Measurements from ENCODE around the gene PPFIA1.

The PPFIA1 gene

GRCh38 chr11:70314730-70315129 is 44.2 kb downstream of the PPFIA1 start:
- TF ChIP-seq, protein P1, sequence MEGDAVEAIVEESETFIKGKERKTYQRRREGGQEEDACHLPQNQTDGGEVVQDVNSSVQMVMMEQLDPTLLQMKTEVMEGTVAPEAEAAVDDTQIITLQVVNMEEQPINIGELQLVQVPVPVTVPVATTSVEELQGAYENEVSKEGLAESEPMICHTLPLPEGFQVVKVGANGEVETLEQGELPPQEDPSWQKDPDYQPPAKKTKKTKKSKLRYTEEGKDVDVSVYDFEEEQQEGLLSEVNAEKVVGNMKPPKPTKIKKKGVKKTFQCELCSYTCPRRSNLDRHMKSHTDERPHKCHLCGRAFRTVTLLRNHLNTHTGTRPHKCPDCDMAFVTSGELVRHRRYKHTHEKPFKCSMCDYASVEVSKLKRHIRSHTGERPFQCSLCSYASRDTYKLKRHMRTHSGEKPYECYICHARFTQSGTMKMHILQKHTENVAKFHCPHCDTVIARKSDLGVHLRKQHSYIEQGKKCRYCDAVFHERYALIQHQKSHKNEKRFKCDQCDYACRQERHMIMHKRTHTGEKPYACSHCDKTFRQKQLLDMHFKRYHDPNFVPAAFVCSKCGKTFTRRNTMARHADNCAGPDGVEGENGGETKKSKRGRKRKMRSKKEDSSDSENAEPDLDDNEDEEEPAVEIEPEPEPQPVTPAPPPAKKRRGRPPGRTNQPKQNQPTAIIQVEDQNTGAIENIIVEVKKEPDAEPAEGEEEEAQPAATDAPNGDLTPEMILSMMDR (IDR thresholded peaks at IDR 0.05; ENCODE audit: low read depth, low read length) = no peak
- DNase-seq (ENCODE audit: extremely low read depth, low read depth) = no peak

GRCh38 chr11:70315716-70316115 is 45.2 kb downstream of the PPFIA1 start:
- TF ChIP-seq, protein P1 (IDR thresholded peaks at IDR 0.05; ENCODE audit: low read depth, low read length) = no peak
- DNase-seq (ENCODE audit: extremely low read depth, low read depth) = no peak

DNA sequence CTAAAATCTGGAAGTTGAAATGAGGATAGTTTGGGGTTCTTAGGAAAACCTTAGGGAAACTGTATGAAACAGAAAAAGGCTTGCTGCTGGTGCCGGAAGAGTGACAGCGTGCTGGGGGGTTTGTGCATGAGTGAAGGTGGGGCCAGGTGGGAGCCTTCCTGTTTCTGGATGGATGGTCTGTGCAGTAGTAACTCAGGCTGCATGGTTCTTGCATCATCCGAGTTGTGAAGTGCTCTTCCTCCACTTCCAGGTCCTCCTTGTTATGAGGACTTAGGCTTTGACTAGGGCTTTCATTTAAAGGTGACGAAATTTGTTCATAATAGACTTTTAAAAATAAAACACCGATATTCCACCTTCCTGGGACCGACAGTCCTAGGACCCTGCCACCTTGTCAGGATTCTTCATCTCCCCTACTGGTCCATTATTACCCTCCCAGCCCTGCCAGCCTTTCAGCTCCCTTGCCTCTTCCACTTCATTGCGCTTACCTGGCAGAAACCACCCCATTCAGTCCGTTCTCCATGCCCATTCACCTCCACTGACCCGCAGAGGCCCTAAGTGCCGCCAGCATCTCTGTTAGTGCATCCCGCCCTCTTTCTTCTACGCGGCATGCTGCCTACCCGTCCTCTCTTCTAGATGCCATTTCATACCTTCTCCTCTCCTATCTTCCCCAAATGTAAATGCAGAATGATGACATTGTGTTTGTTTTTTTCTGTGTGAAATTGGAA is 47.3 kb downstream of the PPFIA1 start:
- DNase-seq (ENCODE audit: extremely low read depth, low read depth) = no peak
- TF ChIP-seq, protein P1 (IDR thresholded peaks at IDR 0.05; ENCODE audit: low read depth, low read length) = no peak

DNA sequence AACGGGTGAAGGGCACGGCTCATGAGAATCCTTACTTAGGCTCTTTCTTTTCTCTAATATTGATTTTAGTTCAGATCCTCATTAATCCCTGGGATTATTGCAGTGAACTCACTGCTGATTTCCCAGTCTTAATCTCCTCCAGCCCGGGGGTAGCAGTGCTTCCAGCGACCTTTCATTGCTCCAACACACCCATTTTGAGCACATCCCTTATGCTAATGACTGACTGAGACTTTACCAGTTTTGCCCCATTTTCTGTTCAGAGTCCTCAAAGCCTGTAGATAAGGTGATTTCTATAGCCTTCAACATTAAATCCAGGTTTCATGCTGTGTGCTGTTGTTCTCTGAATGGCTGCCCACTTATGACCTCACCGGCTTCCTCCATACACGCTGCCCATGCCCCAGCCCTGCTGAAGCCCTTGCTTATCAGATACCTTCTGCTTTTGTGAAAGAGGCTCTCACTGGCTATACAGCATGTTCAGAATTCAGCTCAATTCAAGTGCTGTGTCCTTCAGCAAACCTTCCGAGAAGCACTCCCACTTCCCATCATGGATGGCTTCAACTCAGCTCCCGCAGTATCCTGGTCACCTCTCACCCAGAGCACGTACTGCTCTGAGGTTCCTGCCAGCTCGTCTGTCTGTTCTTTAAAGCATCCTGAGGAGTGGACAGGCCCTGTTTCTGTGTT is 49.0 kb downstream of the PPFIA1 start:
- TF ChIP-seq, protein P1 (IDR thresholded peaks at IDR 0.05; ENCODE audit: low read depth, low read length) = no peak

DNA sequence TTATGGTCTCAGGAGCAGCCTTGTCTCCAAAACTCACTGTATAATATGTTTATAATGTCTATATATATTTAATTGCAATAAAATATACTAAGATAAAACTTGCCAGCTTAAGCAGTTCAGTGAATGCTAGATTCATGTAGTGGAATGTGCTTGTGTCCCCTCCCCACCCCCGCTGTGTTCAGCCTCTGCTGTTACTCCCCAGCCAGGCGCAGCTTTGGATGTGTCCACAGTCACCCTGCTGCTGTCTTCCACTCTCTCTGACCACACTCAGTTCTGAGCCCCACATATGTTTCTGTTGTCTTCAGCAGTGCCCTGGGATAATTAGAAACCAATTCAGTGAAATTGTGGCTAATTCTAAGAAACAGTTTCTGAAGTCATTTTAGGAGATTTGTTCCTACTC is 52.2 kb downstream of the PPFIA1 start:
- DNase-seq (ENCODE audit: extremely low read depth, low read depth) = no peak
- TF ChIP-seq, protein P1 (IDR thresholded peaks at IDR 0.05; ENCODE audit: low read depth, low read length) = no peak

More for the DNA sequence above, 49.0 kb downstream of the PPFIA1 start:
- DNase-seq (ENCODE audit: extremely low read depth, low read depth) = no peak

- DNase-seq (ENCODE audit: extremely low read depth, low read depth) = no peak
- TF ChIP-seq, protein P1 (IDR thresholded peaks at IDR 0.05; ENCODE audit: low read depth, low read length) = no peak
Observed at GRCh38 chr11:70323806-70324205, 53.3 kb downstream of the PPFIA1 start.

DNA sequence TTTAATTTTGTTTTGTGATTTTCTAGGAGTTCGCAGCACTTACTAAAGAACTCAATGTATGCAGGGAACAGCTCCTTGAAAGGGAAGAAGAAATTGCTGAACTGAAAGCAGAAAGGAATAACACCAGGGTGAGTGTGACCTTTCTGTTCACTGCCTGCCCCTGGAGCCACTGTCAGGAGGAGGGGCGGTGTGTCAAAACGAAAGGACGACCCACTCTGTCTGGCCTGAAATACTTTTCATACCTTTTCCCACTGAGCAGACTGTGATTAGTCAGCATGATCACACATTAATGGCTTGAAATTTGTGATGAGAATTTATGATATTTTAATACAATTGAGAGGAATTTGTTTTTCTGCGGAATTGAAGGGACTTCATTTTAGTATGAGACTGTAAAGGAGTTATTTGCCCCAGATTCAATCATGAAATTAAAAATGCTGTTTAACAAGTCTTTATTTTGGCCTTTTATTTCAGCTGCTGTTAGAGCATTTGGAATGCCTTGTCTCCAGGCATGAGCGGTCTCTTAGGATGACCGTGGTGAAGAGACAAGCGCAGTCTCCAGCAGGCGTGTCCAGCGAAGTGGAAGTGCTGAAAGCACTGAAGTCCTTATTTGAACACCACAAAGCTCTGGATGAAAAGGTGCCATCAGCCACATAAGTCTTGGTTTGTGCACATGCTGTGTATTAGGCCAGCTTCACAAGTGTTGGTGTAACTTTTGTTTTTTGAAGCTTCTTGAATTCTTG is 54.1 kb downstream of the PPFIA1 start:
- DNase-seq (ENCODE audit: extremely low read depth, low read depth) = no peak
- TF ChIP-seq, protein P1 (IDR thresholded peaks at IDR 0.05; ENCODE audit: low read depth, low read length) = no peak
